SK-N-SH treated with all-trans-retinoic acid at 6 μM for 48 hours (cell line): Measurements from ENCODE around the gene SUSD6.

Source experiments
- ATAC-seq: fragments of 200-7000 bp; cut with Tn5 transposase; 3 replicates; pipeline ENCODE4 v1.9.1; 2020; ENCODE audit warnings: mild to moderate bottlenecking, moderate library complexity
- ARNTL ChIP-seq: fragments of 450-650 bp; formaldehyde crosslinking; IDR thresholded peaks from 2 replicates; pipeline ENCODE4 v1.5.0; 2020; ENCODE audit warnings: low read depth, mild to moderate bottlenecking, moderate library complexity, borderline replicate concordance
- BACH2 ChIP-seq: fragments of 250-450 bp; sonication (Bioruptor Pico); IDR thresholded peaks from 2 replicates; pipeline ENCODE4 v1.9.0; 2021; ENCODE audit warnings: mild to moderate bottlenecking, borderline replicate concordance
- CSDC2 ChIP-seq: fragments of 250-450 bp; sonication (Bioruptor Pico); IDR thresholded peaks from 2 replicates; pipeline ENCODE4 v1.5.0; 2020; ENCODE audit warnings: mild to moderate bottlenecking, moderate library complexity
- CSRNP3 ChIP-seq: fragments of 250-450 bp; sonication (Bioruptor Pico); IDR thresholded peaks from 2 replicates; pipeline ENCODE4 v1.5.1; 2021; ENCODE audit warnings: mild to moderate bottlenecking, moderate library complexity
- ESRRG ChIP-seq: fragments of 250-450 bp; sonication (Bioruptor Pico); IDR thresholded peaks from 2 replicates; pipeline ENCODE4 v1.6.1; 2021; ENCODE audit warnings: mild to moderate bottlenecking
- GLIS3 ChIP-seq: fragments of 250-450 bp; sonication (Bioruptor Pico); IDR thresholded peaks from 2 replicates; pipeline ENCODE4 v1.5.0; 2020; ENCODE audit warnings: mild to moderate bottlenecking, moderate library complexity
- ISL1 ChIP-seq: fragments of 250-450 bp; sonication (Bioruptor Pico); IDR thresholded peaks from 2 replicates; pipeline ENCODE4 v2.1.2; 2022; ENCODE audit warnings: mild to moderate bottlenecking, moderate library complexity
- OSR1 ChIP-seq: fragments of 250-450 bp; sonication (Bioruptor Pico); IDR thresholded peaks from 2 replicates; pipeline ENCODE4 v1.8.0; 2022; ENCODE audit warnings: moderate library complexity, mild to moderate bottlenecking, inconsistent platforms
- PATZ1 ChIP-seq: fragments of 250-450 bp; sonication (Bioruptor Pico); IDR thresholded peaks from 2 replicates; pipeline ENCODE4 v1.8.0; 2020; ENCODE audit warnings: mild to moderate bottlenecking, moderate library complexity, borderline replicate concordance
- POU6F1 ChIP-seq: fragments of 250-450 bp; sonication (Bioruptor Pico); IDR thresholded peaks from 2 replicates; pipeline ENCODE4 v1.8.0; 2021; ENCODE audit warnings: low read depth, mild to moderate bottlenecking, moderate library complexity, borderline replicate concordance
- PPARA ChIP-seq: fragments of 250-450 bp; sonication (Bioruptor Pico); IDR thresholded peaks from 2 replicates; pipeline ENCODE4 v1.5.0; 2020; ENCODE audit warnings: mild to moderate bottlenecking, borderline replicate concordance
- RARB ChIP-seq: fragments of 250-450 bp; sonication (Bioruptor Pico); IDR thresholded peaks from 2 replicates; pipeline ENCODE4 v1.8.0; 2021; ENCODE audit warnings: mild to moderate bottlenecking, moderate library complexity
- SNAI2 ChIP-seq: fragments of 250-450 bp; sonication (Bioruptor Pico); IDR thresholded peaks from 2 replicates; pipeline ENCODE4 v1.5.0; 2020; ENCODE audit warnings: mild to moderate bottlenecking, moderate library complexity
- TCF4 ChIP-seq: fragments of 250-450 bp; sonication (Bioruptor Pico); IDR thresholded peaks from 2 replicates; pipeline ENCODE4 v1.8.0; 2021; ENCODE audit warnings: mild to moderate bottlenecking, moderate library complexity, borderline replicate concordance
- TOX ChIP-seq: fragments of 250-450 bp; sonication (Bioruptor Pico); IDR thresholded peaks from 2 replicates; pipeline ENCODE4 v1.8.0; 2021; ENCODE audit warnings: mild to moderate bottlenecking, moderate library complexity, borderline replicate concordance
- TSHZ2 ChIP-seq: fragments of 250-450 bp; sonication (Bioruptor Pico); IDR thresholded peaks from 2 replicates; pipeline ENCODE4 v1.5.0; 2020; ENCODE audit warnings: mild to moderate bottlenecking, moderate library complexity
- ZC3H10 ChIP-seq: fragments of 250-450 bp; sonication (Bioruptor Pico); IDR thresholded peaks from 2 replicates; pipeline ENCODE4 v1.5.1; 2021; ENCODE audit warnings: mild to moderate bottlenecking, moderate library complexity
- ZFP30 ChIP-seq: fragments of 450-650 bp; formaldehyde crosslinking; IDR thresholded peaks from 2 replicates; pipeline ENCODE4 v1.5.0; 2022; ENCODE audit warnings: mild to moderate bottlenecking, moderate library complexity
- ZNF565 ChIP-seq: fragments of 450-650 bp; formaldehyde crosslinking; conservative IDR thresholded peaks from 2 replicates; pipeline ENCODE4 v1.5.0; 2020; ENCODE audit warnings: low read depth, mild to moderate bottlenecking, moderate library complexity
- ZNF70 ChIP-seq: fragments of 450-650 bp; formaldehyde crosslinking; IDR thresholded peaks from 2 replicates; pipeline ENCODE4 v1.5.0; 2020; ENCODE audit warnings: mild to moderate bottlenecking, moderate library complexity
- ZNF8 ChIP-seq: fragments of 450-650 bp; formaldehyde crosslinking; IDR thresholded peaks from 2 replicates; pipeline ENCODE4 v1.5.0; 2020; ENCODE audit warnings: mild to moderate bottlenecking, moderate library complexity

The SUSD6 gene

GRCh38 chr14:69620211-69620611 is 8.8 kb downstream of the SUSD6 start:
- TF ChIP-seq SNAI2 (CRISPR knock-in tag) = no peak
- no peak for ATAC-seq

GRCh38 chr14:69620981-69621380 is 9.6 kb downstream of the SUSD6 start:
- ATAC-seq = no peak
- TF ChIP-seq ZNF70 (CRISPR knock-in tag) (no peak), GLIS3 (CRISPR knock-in tag) (no peak), ARNTL (CRISPR knock-in tag) (no peak), ZC3H10 (CRISPR knock-in tag) (no peak), TSHZ2 (no peak), RARB (CRISPR knock-in tag) (no peak), ESRRG (no peak), ZNF565 (no peak), ZFP30 (CRISPR knock-in tag) (no peak), TOX (CRISPR knock-in tag) (no peak), PATZ1 (CRISPR knock-in tag) (no peak)

- no peak for ATAC-seq
- TF ChIP-seq ZNF565 = no peak
- no peak for TF ChIP-seq POU6F1 (CRISPR knock-in tag)
- no peak for TF ChIP-seq ZNF8 (CRISPR knock-in tag)
- no peak for TF ChIP-seq ESRRG
- no peak for TF ChIP-seq ISL1 (CRISPR knock-in tag)
- no peak for TF ChIP-seq CSDC2 (CRISPR knock-in tag)
- TF ChIP-seq ZC3H10 (CRISPR knock-in tag) = no peak
- TF ChIP-seq PATZ1 (CRISPR knock-in tag) = no peak
- TF ChIP-seq SNAI2 (CRISPR knock-in tag) = no peak
- TF ChIP-seq OSR1 = no peak
- TF ChIP-seq TCF4 (CRISPR knock-in tag) = no peak
Observed at GRCh38 chr14:69624136-69624535, 12.7 kb downstream of the SUSD6 start.

- TF ChIP-seq SNAI2 (CRISPR knock-in tag) = no peak
- no peak for TF ChIP-seq PATZ1 (CRISPR knock-in tag)
- TF ChIP-seq GLIS3 (CRISPR knock-in tag) = no peak
- TF ChIP-seq ZNF70 (CRISPR knock-in tag) = no peak
- no peak for TF ChIP-seq ESRRG
- TF ChIP-seq BACH2 (CRISPR knock-in tag) = no peak
- TF ChIP-seq ARNTL (CRISPR knock-in tag) = no peak
- no peak for TF ChIP-seq ZNF8 (CRISPR knock-in tag)
- no peak for TF ChIP-seq OSR1
- TF ChIP-seq PPARA (CRISPR knock-in tag) = no peak
- no peak for TF ChIP-seq CSRNP3
- no peak for TF ChIP-seq POU6F1 (CRISPR knock-in tag)
- TF ChIP-seq, all 23 proteins: peak for 0
- ATAC-seq = peak; percentile 41; the same call in 2 of the 3 replicates
Observed at GRCh38 chr14:69625299-69626131, 14.1 kb downstream of the SUSD6 start.
